Left ventricle myocardium inferior (tissue), 1 donor: ENCODE results near the gene SNRNP48. TPM values are rescaled to one million over a fixed set of nuclear protein-coding genes. Genes with fewer than 3 reads are reported as not detected.

Experiments
- DNase-seq: peaks from one replicate; pipeline ENCODE4 v3.0.0-alpha.2; 2020
- H3K27ac ChIP-seq: fragments of 200-600 bp; replicated peaks from 2 replicates; pipeline ENCODE4 v1.8.0; 2021
- H3K27me3 ChIP-seq: fragments of 200-600 bp; 2 replicates; pipeline ENCODE4 v1.8.0; 2021; ENCODE audit warnings: low read depth
- H3K36me3 ChIP-seq: fragments of 200-600 bp; 2 replicates; pipeline ENCODE4 v1.8.0; 2021
- H3K4me1 ChIP-seq: fragments of 200-600 bp; 2 replicates; pipeline ENCODE4 v1.8.0; 2021
- H3K4me3 ChIP-seq: fragments of 200-600 bp; 2 replicates; pipeline ENCODE4 v1.8.0; 2021; ENCODE audit warnings: mild to moderate bottlenecking, moderate library complexity
- H3K9me3 ChIP-seq: fragments of 200-600 bp; replicated peaks from 2 replicates; pipeline ENCODE4 v1.8.0; 2021
- intact Hi-C: fragments of 100-400 bp; cut with micrococcal nuclease; formaldehyde crosslinking; loops from one replicate; pipeline ENCODE4 v1.11.0; 2022
- total RNA-seq: library from RNA; stranded (reverse); fragmentation: NEBNext Ultra II Directional; extraction: Animal tissue kit (Norgen Biotek cat#: 25700); gene quantifications from one replicate; pipeline ENCODE4 v1.2.1, GENCODE V29; 2021
- TF ChIP-seq, protein P1 (sequence below): fragments of 200-600 bp; IDR thresholded peaks from 2 replicates; pipeline ENCODE4 v1.8.0; 2021; ENCODE audit warnings: antibody characterized with exemption, mild to moderate bottlenecking, borderline replicate concordance
- donor health status: DM: no; HTN: yes; CAD: no; lungs with severe emphysema.

Gene SNRNP48
- total RNA-seq, 1 donor from 2014 or later, result 13.8 TPM

DNA sequence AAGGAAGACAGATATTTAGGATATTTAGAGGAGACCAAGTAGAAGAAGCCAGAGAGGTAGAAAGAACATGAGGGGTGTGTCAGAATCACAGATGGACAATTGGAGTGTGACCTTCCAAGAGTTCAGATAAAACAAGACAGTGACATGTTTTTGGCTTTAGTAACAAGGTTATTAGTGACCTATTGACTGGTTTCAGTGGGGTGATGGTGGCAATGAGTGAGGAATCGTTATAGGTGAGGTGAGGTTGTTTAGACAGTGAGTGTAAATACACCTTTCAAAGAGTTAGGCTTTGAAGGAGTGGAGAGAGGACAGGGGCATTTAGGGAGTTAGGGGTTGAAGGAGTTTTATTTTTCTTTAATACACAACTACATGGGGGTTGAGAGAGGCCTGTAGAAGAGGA is 3.2 kb downstream of the SNRNP48 start:
- TF ChIP-seq, protein P1, sequence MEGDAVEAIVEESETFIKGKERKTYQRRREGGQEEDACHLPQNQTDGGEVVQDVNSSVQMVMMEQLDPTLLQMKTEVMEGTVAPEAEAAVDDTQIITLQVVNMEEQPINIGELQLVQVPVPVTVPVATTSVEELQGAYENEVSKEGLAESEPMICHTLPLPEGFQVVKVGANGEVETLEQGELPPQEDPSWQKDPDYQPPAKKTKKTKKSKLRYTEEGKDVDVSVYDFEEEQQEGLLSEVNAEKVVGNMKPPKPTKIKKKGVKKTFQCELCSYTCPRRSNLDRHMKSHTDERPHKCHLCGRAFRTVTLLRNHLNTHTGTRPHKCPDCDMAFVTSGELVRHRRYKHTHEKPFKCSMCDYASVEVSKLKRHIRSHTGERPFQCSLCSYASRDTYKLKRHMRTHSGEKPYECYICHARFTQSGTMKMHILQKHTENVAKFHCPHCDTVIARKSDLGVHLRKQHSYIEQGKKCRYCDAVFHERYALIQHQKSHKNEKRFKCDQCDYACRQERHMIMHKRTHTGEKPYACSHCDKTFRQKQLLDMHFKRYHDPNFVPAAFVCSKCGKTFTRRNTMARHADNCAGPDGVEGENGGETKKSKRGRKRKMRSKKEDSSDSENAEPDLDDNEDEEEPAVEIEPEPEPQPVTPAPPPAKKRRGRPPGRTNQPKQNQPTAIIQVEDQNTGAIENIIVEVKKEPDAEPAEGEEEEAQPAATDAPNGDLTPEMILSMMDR, result no peak
- H3K27ac ChIP-seq, result peak overlapping the region; percentile 87
- H3K4me1 ChIP-seq, result peaks cover 66% of the 10 kb centered on the region
- intact Hi-C loops, result no loop called here
- DNase-seq, result no peak
- no peaks in the 10 kb centered on the region for H3K27me3 ChIP-seq
- H3K4me3 ChIP-seq, result no peak overlapping the region
- H3K36me3 ChIP-seq, result peaks cover 42% of the 10 kb centered on the region
- no peaks in the 10 kb centered on the region for H3K9me3 ChIP-seq

DNA sequence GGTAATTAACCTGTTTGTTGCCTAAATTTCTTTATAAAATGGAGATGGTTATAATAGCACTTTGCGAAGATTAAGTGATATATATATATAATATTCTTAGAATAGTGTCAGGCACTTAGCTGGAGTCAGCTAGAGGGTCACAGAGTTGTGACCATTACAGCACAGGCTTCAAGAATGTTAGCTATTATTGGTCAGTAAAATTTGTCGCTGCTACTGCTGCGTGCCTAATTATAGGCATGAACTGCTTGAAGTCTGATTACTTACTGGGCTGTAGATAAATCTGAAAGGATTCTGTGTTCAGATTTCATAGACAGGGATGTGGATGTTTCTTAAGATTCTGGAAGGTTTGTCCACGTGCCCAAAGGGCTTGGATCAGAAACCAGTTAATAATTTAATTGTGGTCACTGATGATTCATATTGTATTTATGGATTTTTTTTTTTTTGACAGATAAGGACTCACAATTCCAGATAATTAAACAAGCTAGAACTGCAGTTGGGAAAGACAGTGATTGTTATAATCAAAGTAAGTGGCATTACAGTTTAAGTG is 4.7 kb downstream of the SNRNP48 start:
- H3K9me3 ChIP-seq, result no peaks in the 10 kb centered on the region
- peak overlapping the region; percentile 87 for H3K27ac ChIP-seq
- no peak for DNase-seq
- H3K36me3 ChIP-seq, result peaks cover 54% of the 10 kb centered on the region
- H3K4me1 ChIP-seq, result peaks cover 59% of the 10 kb centered on the region
- TF ChIP-seq, protein P1, result no peak
- no peaks in the 10 kb centered on the region for H3K27me3 ChIP-seq
- peak overlapping the region; percentile 9 for H3K4me3 ChIP-seq
- intact Hi-C loops, result no loop called here

DNA sequence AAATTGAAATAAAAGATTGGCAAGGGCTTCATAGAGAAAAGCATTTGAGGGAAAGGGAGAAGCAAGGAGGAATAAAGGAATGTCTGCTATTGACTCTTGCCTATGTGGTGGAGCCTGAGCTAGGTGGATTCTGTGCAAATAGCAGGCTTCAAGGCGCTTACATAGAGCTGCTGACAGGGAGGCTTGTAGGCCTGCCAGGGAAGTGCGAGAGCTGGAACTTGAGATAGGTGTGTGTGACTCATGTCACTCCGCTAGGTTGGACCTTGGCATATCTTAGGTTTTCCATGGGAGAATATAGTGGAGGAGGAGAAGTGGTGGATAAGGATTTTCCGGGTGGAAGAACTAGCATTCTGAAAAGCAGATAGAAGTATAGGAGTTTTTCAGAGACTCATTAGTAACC is 14.0 kb downstream of the SNRNP48 start:
- Histone ChIP-seq H3K4me1 (peaks cover 22% of the 10 kb centered on the region), H3K27ac (peak overlapping the region; percentile 53), H3K36me3 (peaks cover 98% of the 10 kb centered on the region), H3K4me3 (no peak overlapping the region), H3K9me3 (no peaks in the 10 kb centered on the region), H3K27me3 (no peaks in the 10 kb centered on the region)
- peak; percentile 53 for DNase-seq
- intact Hi-C loops, result loop anchor here (10.0 kb wide), 2 partner anchors 199 to 299 kb away; no protein-coding TSS in a partner anchor
- TF ChIP-seq, protein P1, result no peak

DNA sequence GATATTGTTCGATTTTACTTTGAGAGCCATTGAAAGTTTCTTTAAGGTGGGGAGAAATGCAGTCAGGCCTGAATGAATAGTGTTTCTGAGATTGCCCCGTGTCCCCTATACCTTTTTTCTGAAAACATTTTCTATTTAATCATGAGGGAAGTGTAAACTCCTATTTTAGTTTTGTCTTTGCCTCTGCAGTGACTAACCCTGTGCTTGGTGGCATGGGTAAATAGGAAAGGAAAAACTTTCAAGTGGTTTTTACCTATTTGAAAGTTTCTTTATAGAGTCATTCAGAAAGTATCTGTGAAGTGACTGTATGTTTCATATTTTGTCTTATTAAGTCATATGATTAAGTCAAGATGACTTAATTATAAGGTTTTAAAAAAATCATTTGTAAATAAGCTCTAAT is 14.5 kb downstream of the SNRNP48 start:
- H3K27ac ChIP-seq, result peak overlapping the region; percentile 53
- H3K36me3 ChIP-seq, result peaks cover 98% of the 10 kb centered on the region
- TF ChIP-seq, protein P1, result no peak
- intact Hi-C loops, result loop anchor here (10.0 kb wide), 2 partner anchors 200 to 300 kb away; no protein-coding TSS in a partner anchor
- no peaks in the 10 kb centered on the region for H3K9me3 ChIP-seq
- peaks cover 22% of the 10 kb centered on the region for H3K4me1 ChIP-seq
- H3K4me3 ChIP-seq, result no peak overlapping the region
- no peaks in the 10 kb centered on the region for H3K27me3 ChIP-seq
- DNase-seq, result no peak

DNA sequence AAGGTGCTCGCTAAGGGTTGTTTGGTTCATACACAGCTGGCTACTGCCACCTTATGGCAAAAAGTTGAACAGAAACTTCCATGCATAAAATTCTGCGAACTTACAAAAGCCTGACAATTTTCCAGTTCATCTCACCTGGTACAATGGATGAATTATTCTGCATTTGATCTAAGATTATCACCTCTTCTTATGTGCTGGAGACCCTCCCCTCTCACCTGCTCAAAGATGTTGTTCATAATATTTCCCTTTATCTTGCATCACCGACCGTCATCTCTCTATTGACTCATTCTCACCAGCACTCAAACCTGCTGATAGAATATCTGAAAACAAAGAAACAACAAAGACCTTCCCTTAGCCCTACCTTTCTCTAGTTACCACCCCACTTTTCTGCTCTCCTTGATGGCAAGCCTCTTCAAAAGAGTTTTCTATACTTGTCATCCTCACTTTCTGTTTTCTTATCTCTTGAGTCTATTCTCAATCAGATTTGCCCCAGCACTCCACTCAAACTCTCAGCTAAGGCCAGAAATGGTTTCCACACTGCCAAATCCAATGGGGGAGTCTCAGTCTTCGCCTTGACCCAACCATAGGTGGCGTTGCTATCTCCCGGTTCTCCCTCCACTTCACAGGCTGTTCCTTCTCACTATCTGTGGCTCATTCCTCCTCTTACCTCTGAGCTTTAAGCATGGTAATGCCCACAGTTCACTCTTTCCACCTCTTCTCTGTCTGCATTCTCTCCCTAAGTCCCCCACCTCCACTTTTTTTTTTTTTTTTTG is 25.8 kb downstream of the SNRNP48 start:
- no peak for DNase-seq
- intact Hi-C loops, result no loop called here
- Histone ChIP-seq H3K27ac (no peak overlapping the region), H3K4me3 (peak overlapping the region; percentile 16), H3K9me3 (no peaks in the 10 kb centered on the region), H3K4me1 (peaks cover 7% of the 10 kb centered on the region), H3K36me3 (peaks cover 22% of the 10 kb centered on the region), H3K27me3 (no peaks in the 10 kb centered on the region)
- TF ChIP-seq, protein P1, result peak; percentile 78
